Spleen (tissue), 11 donors: ENCODE data around the gene HNRNPL. TPM values are rescaled to one million over a fixed set of nuclear protein-coding genes. Genes with fewer than 3 reads are reported as not detected.

Source experiments
- DNase-seq: peaks from one replicate; pipeline ENCODE4 v3.0.0-alpha.2; 2020
- H3K27ac ChIP-seq, 8 donors: fragments of 200-600 bp; sonication (generic) in 7 of 8; 1 replicate in 4 of 8; 2 replicates in 4 of 8; pipeline versions ENCODE4 v1.5.0 to v1.8.0; 2016 to 2021; ENCODE audit warnings: inconsistent platforms in 4 of 8, mild to moderate bottlenecking in 4 of 8, moderate library complexity in 1 of 8
- H3K27me3 ChIP-seq, 7 donors: fragments of 200-600 bp; sonication (generic) in 6 of 7; replicated peaks in 1 of 7; 1 replicate in 4 of 7; 2 replicates in 3 of 7; pipeline versions ENCODE4 v1.5.0 to v1.8.0; 2016 to 2021; ENCODE audit warnings: inconsistent platforms in 3 of 7, mild to moderate bottlenecking in 1 of 7
- H3K36me3 ChIP-seq, 6 donors: fragments of 200-600 bp; sonication (generic) in 5 of 6; 1 replicate in 4 of 6; 2 replicates in 2 of 6; pipeline versions ENCODE4 v1.5.0 to v1.8.0; 2016 to 2021; ENCODE audit warnings: inconsistent platforms in 2 of 6
- H3K4me1 ChIP-seq, 6 donors: fragments of 200-600 bp; sonication (generic) in 5 of 6; 1 replicate in 3 of 6; 2 replicates in 3 of 6; pipeline versions ENCODE4 v1.5.0 to v1.8.0; 2016 to 2021; ENCODE audit warnings: inconsistent platforms in 3 of 6
- H3K4me3 ChIP-seq, 8 donors: fragments of 200-600 bp; sonication (generic) in 7 of 8; 1 replicate in 4 of 8; 2 replicates in 4 of 8; pipeline versions ENCODE4 v1.5.0 to v1.8.0; 2016 to 2021; ENCODE audit warnings: inconsistent platforms in 4 of 8, mild to moderate bottlenecking in 4 of 8, moderate library complexity in 2 of 8
- H3K9me3 ChIP-seq, 8 donors: fragments of 200-600 bp; sonication (generic) in 7 of 8; 1 replicate in 4 of 8; 2 replicates in 4 of 8; pipeline versions ENCODE4 v1.5.0 to v1.8.0; 2016 to 2021; ENCODE audit warnings: inconsistent platforms in 4 of 8
- POLR2A ChIP-seq, 3 donors: fragments of 450-650 bp; IDR thresholded peaks; one replicate each; pipeline ENCODE4 v1.5.1; 2017; ENCODE audit warnings: antibody characterized with exemption in 3 of 3, mild to moderate bottlenecking in 1 of 3
- POLR2AphosphoS5 ChIP-seq, 3 donors: sonication (generic); formaldehyde crosslinking; IDR thresholded peaks; one replicate each; pipeline ENCODE4 v1.5.1; 2017; ENCODE audit warnings: antibody characterized with exemption in 3 of 3
- WGBS, 5 donors: extraction: QIAGEN DNeasy Blood & Tissue Kit in 3 of 5; methylation state at CpG; one replicate each; pipeline versions ENCODE4 v1.1.5 to v1.1.7; 2013 to 2018; 5-methylcytosine and 5-hydroxymethylcytosine counted together
- intact Hi-C: fragments of 100-400 bp; cut with DNase I; formaldehyde crosslinking; loops from one replicate; pipeline ENCODE4 v1.15.0; 2023; ENCODE audit warnings: low total_unique reads
- polyA plus RNA-seq, 3 donors: library from polyadenylated mRNA; stranded (reverse); fragments of 200-250 nt; gene quantifications; one replicate each; pipeline ENCODE4 v1.2.1, GENCODE V29; 2013
- total RNA-seq, 7 donors: library from RNA; depleted of rRNA in 3 of 7; stranded (reverse); fragments of >200 nt in 3 of 7; fragmentation: NEBNext Ultra II Directional in 4 of 7; extraction: Animal tissue kit (Norgen Biotek cat#: 25700) in 4 of 7; gene quantifications; one replicate each; pipeline versions ENCODE4 v1.1.0 to v1.2.1, GENCODE V29; 2016 to 2021
- TF ChIP-seq, protein P1 (sequence below), 11 experiments: fragments of 200-600 bp in 7 of 11; fragments of 450-650 bp in 4 of 11; sonication (generic) in 4 of 11; IDR thresholded peaks in 8 of 11; conservative IDR thresholded peaks in 3 of 11; 1 replicate in 7 of 11; 2 replicates in 4 of 11; pipeline versions ENCODE4 v1.4.0 to v1.8.0; 2016 to 2021; ENCODE audit warnings: antibody characterized with exemption in 11 of 11, inconsistent platforms in 4 of 11, mild to moderate bottlenecking in 1 of 11
- donor health status: healthy with polysubstance abuse.
- donor health status: DM: no; HTN: no; CAD: no; lungs with moderate emphysema.
- donor health status: DM: no; HTN: no; CAD: no.
- donor health status: Bipolar disorder and iron deficiency.
- donor health status: healthy.
- donor health status: DM: no; HTN: no; CAD: no.
- donor health status: DM: yes; HTN: yes; CAD: no.

Gene HNRNPL
- total and polyA plus RNA-seq, 10 donors: 147 to 357 (median 222) TPM

GRCh38 chr19:38880076-38880881 is 30.5 kb upstream of the HNRNPL start:
- 93 to 98% (median 96%) methylated on average over 18 to 19 of the region's 19 CpGs for WGBS, 5 donors
- peaks cover 0 to 78% (median 25%) of the 10 kb centered on the region in 6 donors for H3K36me3 ChIP-seq
- TF ChIP-seq POLR2AphosphoS5 (IDR thresholded peaks at IDR 0.05) (no peak), POLR2A (IDR thresholded peaks at IDR 0.05) (no peak)
- TF ChIP-seq, protein P1, sequence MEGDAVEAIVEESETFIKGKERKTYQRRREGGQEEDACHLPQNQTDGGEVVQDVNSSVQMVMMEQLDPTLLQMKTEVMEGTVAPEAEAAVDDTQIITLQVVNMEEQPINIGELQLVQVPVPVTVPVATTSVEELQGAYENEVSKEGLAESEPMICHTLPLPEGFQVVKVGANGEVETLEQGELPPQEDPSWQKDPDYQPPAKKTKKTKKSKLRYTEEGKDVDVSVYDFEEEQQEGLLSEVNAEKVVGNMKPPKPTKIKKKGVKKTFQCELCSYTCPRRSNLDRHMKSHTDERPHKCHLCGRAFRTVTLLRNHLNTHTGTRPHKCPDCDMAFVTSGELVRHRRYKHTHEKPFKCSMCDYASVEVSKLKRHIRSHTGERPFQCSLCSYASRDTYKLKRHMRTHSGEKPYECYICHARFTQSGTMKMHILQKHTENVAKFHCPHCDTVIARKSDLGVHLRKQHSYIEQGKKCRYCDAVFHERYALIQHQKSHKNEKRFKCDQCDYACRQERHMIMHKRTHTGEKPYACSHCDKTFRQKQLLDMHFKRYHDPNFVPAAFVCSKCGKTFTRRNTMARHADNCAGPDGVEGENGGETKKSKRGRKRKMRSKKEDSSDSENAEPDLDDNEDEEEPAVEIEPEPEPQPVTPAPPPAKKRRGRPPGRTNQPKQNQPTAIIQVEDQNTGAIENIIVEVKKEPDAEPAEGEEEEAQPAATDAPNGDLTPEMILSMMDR (IDR thresholded peaks at IDR 0.05 in 8 of 11, conservative IDR thresholded peaks at IDR 0.05 in 3 of 11): no peak

DNA sequence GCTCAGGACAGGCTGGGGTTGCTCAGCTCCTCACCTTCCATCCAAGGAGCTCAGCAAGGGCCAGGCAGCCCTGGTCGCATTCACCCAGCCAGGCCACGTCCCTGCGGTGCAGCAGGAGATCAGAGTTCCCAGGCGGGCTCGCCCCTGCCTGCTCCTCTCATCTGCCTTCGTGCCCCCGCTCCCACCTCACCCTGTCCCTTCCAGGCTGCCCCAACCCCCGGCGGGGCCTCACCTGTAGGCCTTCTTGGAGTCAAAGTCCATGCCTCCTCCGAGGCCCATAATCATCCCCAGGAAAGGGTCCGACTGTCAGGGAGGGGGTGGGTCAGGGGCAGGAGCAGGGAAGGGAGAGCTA is 29.6 kb upstream of the HNRNPL start:
- Histone ChIP-seq H3K36me3 (peaks cover 0 to 70% (median 25%) of the 10 kb centered on the region in 6 donors), H3K4me3 (peak overlapping the region in 1 of 8 donors; percentile 65), H3K27ac (peak overlapping the region; percentile 92 to 98 (median 94)), H3K4me1 (peaks cover 13 to 44% (median 26%) of the 10 kb centered on the region in 6 donors), H3K9me3 (no peaks in the 10 kb centered on the region), H3K27me3 (no peaks in the 10 kb centered on the region)
- intact Hi-C loops: no loop called here
- WGBS, 5 donors: 91 to 97% (median 93%) methylated on average over 11 of the region's 11 CpGs
- no peak for TF ChIP-seq POLR2AphosphoS5 (IDR thresholded peaks at IDR 0.05)
- no peak for TF ChIP-seq POLR2A (IDR thresholded peaks at IDR 0.05)
- TF ChIP-seq, protein P1 (IDR thresholded peaks at IDR 0.05 in 8 of 11, conservative IDR thresholded peaks at IDR 0.05 in 3 of 11): no peak
- DNase-seq: peak; percentile 81

More at GRCh38 chr19:38880076-38880881, 30.5 kb upstream of the HNRNPL start:
- intact Hi-C loops: no loop called here
- peak; percentile 75 for DNase-seq
- Histone ChIP-seq H3K4me1 (peaks cover 13 to 44% (median 26%) of the 10 kb centered on the region in 6 donors), H3K27me3 (no peaks in the 10 kb centered on the region), H3K9me3 (no peaks in the 10 kb centered on the region), H3K4me3 (no peak overlapping the region), H3K27ac (peak overlapping the region in 6 of 8 donors; percentile 93 to 98 (median 94))

DNA sequence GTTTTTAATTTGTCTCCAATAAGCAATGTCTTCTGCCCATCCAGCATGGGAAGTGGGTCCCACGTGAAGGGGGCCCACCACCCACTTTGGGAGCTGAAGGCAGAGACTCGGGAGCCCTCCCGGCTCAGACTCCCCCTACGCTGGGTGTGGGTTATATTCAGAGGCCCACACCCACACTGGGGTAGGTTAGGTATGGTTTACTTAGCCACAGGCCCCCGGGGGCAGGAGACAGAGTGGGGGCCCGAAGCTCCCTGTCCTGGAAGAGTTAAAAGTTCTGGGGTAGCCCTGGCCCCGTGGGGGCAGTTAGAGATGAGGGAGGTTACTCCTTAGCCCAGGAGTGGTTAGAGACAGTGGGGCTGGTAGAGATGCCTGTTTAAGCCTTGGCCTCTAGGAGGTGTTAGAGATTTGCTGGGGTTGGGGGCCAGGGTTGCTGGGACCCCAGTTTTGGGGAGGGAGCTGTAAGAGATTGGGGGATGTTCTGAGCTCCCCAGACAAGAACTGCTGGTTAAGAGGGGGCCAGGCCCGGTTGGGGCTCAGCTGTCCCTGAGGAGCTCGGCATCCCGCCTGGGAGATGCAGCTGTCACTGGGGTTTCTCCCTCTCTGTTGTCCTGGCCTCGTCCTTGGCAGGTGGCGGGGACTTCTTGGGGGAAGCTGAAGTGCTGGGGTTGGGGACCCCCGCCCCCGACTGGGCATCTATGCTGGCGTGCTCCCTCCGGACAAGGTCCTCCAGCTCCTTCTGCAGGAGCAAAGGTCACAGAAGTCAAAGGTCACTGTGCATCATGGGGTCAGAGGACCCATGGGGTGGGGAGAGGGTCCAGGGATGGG is 29.0 kb upstream of the HNRNPL start:
- intact Hi-C loops: no loop called here
- Histone ChIP-seq H3K27me3 (no peaks in the 10 kb centered on the region), H3K4me1 (peaks cover 13 to 44% (median 26%) of the 10 kb centered on the region in 6 donors), H3K4me3 (peak overlapping the region in 5 of 8 donors; percentile 23 to 65 (median 30)), H3K27ac (peak overlapping the region; percentile 92 to 98 (median 94)), H3K9me3 (no peaks in the 10 kb centered on the region), H3K36me3 (peaks cover 0 to 72% (median 22%) of the 10 kb centered on the region in 6 donors)
- TF ChIP-seq POLR2AphosphoS5 (IDR thresholded peaks at IDR 0.05) (no peak), POLR2A (IDR thresholded peaks at IDR 0.05) (no peak)
- TF ChIP-seq, protein P1 (IDR thresholded peaks at IDR 0.05 in 8 of 11, conservative IDR thresholded peaks at IDR 0.05 in 3 of 11): no peak
- WGBS, 5 donors: 52 to 66% (median 64%) methylated on average over 14 to 16 of the region's 16 CpGs
- DNase-seq: peak; percentile 78
